CD8-positive, alpha-beta memory T cell (primary cell): Measurements from ENCODE around the gene TMEM178A. TPM values are rescaled to one million over a fixed set of nuclear protein-coding genes. Genes with fewer than 3 reads are reported as not detected.

Experiments used
- CTCF ChIA-PET: fragments of 350-600 bp; sonication (Branson Sonifier 250); formaldehyde crosslinking; loops from one replicate; lab custom pipeline; 2021; ENCODE audit warnings: antibody characterized with exemption; lab: Charles Lee
- POLR2A ChIA-PET: fragments of 350-600 bp; sonication (Branson Sonifier 250); formaldehyde crosslinking; loops from one replicate; lab custom pipeline; 2021; ENCODE audit warnings: antibody characterized with exemption; lab: Charles Lee
- DNase-seq, 5 donors: peaks; one replicate each; pipeline versions ENCODE4 v3.0.0 to v3.0.0-alpha.2; 2020 to 2022; ENCODE audit warnings: mixed read lengths in 1 of 5
- H3K27ac ChIP-seq: one replicate; pipeline ENCODE4 v1.7.0; 2013; ENCODE audit warnings: low read depth, mild to moderate bottlenecking, low read length, moderate library complexity
- H3K27me3 ChIP-seq: 2 replicates; pipeline ENCODE4 v1.7.0; 2013; ENCODE audit warnings: low read length, mild to moderate bottlenecking; ENCODE audit not compliant: insufficient read depth, poor library complexity, severe bottlenecking
- H3K36me3 ChIP-seq: 2 replicates; pipeline ENCODE4 v1.7.0; 2013; ENCODE audit warnings: mild to moderate bottlenecking, low read length, moderate library complexity; ENCODE audit not compliant: insufficient read depth
- H3K4me1 ChIP-seq: 2 replicates; pipeline ENCODE4 v1.7.0; 2013; ENCODE audit warnings: mild to moderate bottlenecking, low read length, moderate library complexity; ENCODE audit not compliant: insufficient read depth
- H3K4me3 ChIP-seq: 2 replicates; pipeline ENCODE4 v1.7.0; 2013; ENCODE audit warnings: mild to moderate bottlenecking, low read length
- H3K9me3 ChIP-seq: 2 replicates; pipeline ENCODE4 v1.7.0; 2013; ENCODE audit warnings: mild to moderate bottlenecking, low read length
- H3K27ac Mint-ChIP-seq, 8 donors: one replicate each; pipeline ENCODE4 v1.8.0; 2020 to 2021; ENCODE audit warnings: mixed read lengths in 8 of 8, mild to moderate bottlenecking in 6 of 8, inconsistent platforms in 3 of 8, moderate library complexity in 3 of 8
- H3K27me3 Mint-ChIP-seq, 2 donors: one replicate each; pipeline ENCODE4 v1.8.0; 2020 to 2021; ENCODE audit warnings: mixed read lengths in 2 of 2, mild to moderate bottlenecking in 1 of 2, moderate library complexity in 1 of 2
- H3K36me3 Mint-ChIP-seq, 3 donors: one replicate each; pipeline ENCODE4 v1.8.0; 2020 to 2021; ENCODE audit warnings: mixed read lengths in 3 of 3, inconsistent platforms in 1 of 3, mild to moderate bottlenecking in 1 of 3
- H3K4me1 Mint-ChIP-seq, 3 donors: one replicate each; pipeline ENCODE4 v1.8.0; 2020 to 2021; ENCODE audit warnings: mixed read lengths in 3 of 3, inconsistent platforms in 1 of 3, mild to moderate bottlenecking in 1 of 3
- H3K4me3 Mint-ChIP-seq, 7 donors: one replicate each; pipeline ENCODE4 v1.8.0; 2020 to 2021; ENCODE audit warnings: mixed read lengths in 7 of 7, mild to moderate bottlenecking in 6 of 7, moderate library complexity in 4 of 7, inconsistent platforms in 2 of 7
- H3K9me3 Mint-ChIP-seq, 5 donors: one replicate each; pipeline ENCODE4 v1.8.0; 2020 to 2022; ENCODE audit warnings: mixed read lengths in 5 of 5, mild to moderate bottlenecking in 3 of 5, moderate library complexity in 2 of 5, inconsistent platforms in 1 of 5
- polyA plus RNA-seq: library from polyadenylated mRNA; unstranded; fragments of 300-500 nt; fragmentation: Illumina TruSeq; gene quantifications from one replicate; pipeline ENCODE4 v1.2.3, GENCODE V29; 2021
- total RNA-seq, 2 experiments: library from RNA; stranded (reverse); gene quantifications; one replicate each; pipeline ENCODE4 v1.2.3, GENCODE V29; 2021

The TMEM178A gene
- total and polyA plus RNA-seq, 3 experiments from 2014 or later: not detected

- POLR2A ChIA-PET: no interaction called here
Observed at GRCh38 chr2:39640681-39641080, 25.0 kb upstream of the TMEM178A start.

GRCh38 chr2:39641635-39642034, 24.1 kb upstream of the TMEM178A start:
- Mint-ChIP-seq H3K36me3 (no peaks in the 10 kb centered on the region), H3K4me3 (no peak overlapping the region), H3K27me3 (peaks cover 0 to 20% of the 10 kb centered on the region in 2 donors), H3K9me3 (no peaks in the 10 kb centered on the region), H3K4me1 (no peaks in the 10 kb centered on the region), H3K27ac (no peak overlapping the region)
- ChIA-PET POLR2A (no interaction called here), CTCF (no interaction called here)
- no peaks in the 10 kb centered on the region for H3K36me3 ChIP-seq
- no peaks in the 10 kb centered on the region for H3K9me3 ChIP-seq
- DNase-seq: no peak
- no peaks in the 10 kb centered on the region for H3K4me1 ChIP-seq
- H3K27me3 ChIP-seq: no peaks in the 10 kb centered on the region
- no peak overlapping the region for H3K4me3 ChIP-seq
- no peak overlapping the region for H3K27ac ChIP-seq

More at GRCh38 chr2:39640681-39641080, 25.0 kb upstream of the TMEM178A start:
- no peaks in the 10 kb centered on the region for H3K36me3 Mint-ChIP-seq
- Histone ChIP-seq H3K4me3 (no peak overlapping the region), H3K27ac (no peak overlapping the region), H3K27me3 (no peaks in the 10 kb centered on the region), H3K9me3 (no peaks in the 10 kb centered on the region), H3K36me3 (no peaks in the 10 kb centered on the region), H3K4me1 (no peaks in the 10 kb centered on the region)
- H3K9me3 Mint-ChIP-seq: no peaks in the 10 kb centered on the region
- H3K4me3 Mint-ChIP-seq: no peak overlapping the region
- CTCF ChIA-PET: no interaction called here
- H3K27ac Mint-ChIP-seq: no peak overlapping the region
- no peak for DNase-seq
- peaks cover 0 to 20% of the 10 kb centered on the region in 2 donors for H3K27me3 Mint-ChIP-seq
- H3K4me1 Mint-ChIP-seq: no peaks in the 10 kb centered on the region

GRCh38 chr2:39642051-39642718, 23.5 kb upstream of the TMEM178A start:
- Histone ChIP-seq H3K4me3 (no peak overlapping the region), H3K9me3 (no peaks in the 10 kb centered on the region), H3K36me3 (no peaks in the 10 kb centered on the region), H3K4me1 (no peaks in the 10 kb centered on the region), H3K27ac (no peak overlapping the region), H3K27me3 (no peaks in the 10 kb centered on the region)
- POLR2A ChIA-PET: no interaction called here
- DNase-seq: no peak
- Mint-ChIP-seq H3K27me3 (peaks cover 0 to 20% of the 10 kb centered on the region in 2 donors), H3K36me3 (no peaks in the 10 kb centered on the region), H3K4me3 (no peak overlapping the region), H3K4me1 (no peaks in the 10 kb centered on the region), H3K9me3 (no peaks in the 10 kb centered on the region), H3K27ac (no peak overlapping the region)
- CTCF ChIA-PET: no interaction called here

GRCh38 chr2:39645826-39646225, 19.9 kb upstream of the TMEM178A start:
- no peaks in the 10 kb centered on the region for H3K4me1 ChIP-seq
- H3K4me3 ChIP-seq: no peak overlapping the region
- DNase-seq: no peak
- no peaks in the 10 kb centered on the region for H3K9me3 Mint-ChIP-seq
- H3K36me3 ChIP-seq: no peaks in the 10 kb centered on the region
- CTCF ChIA-PET: no interaction called here
- no peaks in the 10 kb centered on the region for H3K36me3 Mint-ChIP-seq
- H3K27me3 Mint-ChIP-seq: peaks cover 0 to 11% of the 10 kb centered on the region in 2 donors
- H3K9me3 ChIP-seq: no peaks in the 10 kb centered on the region
- no peaks in the 10 kb centered on the region for H3K4me1 Mint-ChIP-seq
- H3K4me3 Mint-ChIP-seq: no peak overlapping the region
- H3K27me3 ChIP-seq: no peaks in the 10 kb centered on the region
- POLR2A ChIA-PET: no interaction called here
- no peak overlapping the region for H3K27ac Mint-ChIP-seq
- H3K27ac ChIP-seq: no peak overlapping the region

GRCh38 chr2:39646267-39646666, 19.4 kb upstream of the TMEM178A start:
- Histone ChIP-seq H3K27ac (no peak overlapping the region), H3K9me3 (no peaks in the 10 kb centered on the region), H3K27me3 (no peaks in the 10 kb centered on the region), H3K4me1 (no peaks in the 10 kb centered on the region), H3K36me3 (no peaks in the 10 kb centered on the region), H3K4me3 (no peak overlapping the region)
- Mint-ChIP-seq H3K27ac (no peak overlapping the region), H3K4me3 (no peak overlapping the region), H3K36me3 (no peaks in the 10 kb centered on the region), H3K4me1 (no peaks in the 10 kb centered on the region), H3K27me3 (peaks cover 0 to 8% of the 10 kb centered on the region in 2 donors), H3K9me3 (no peaks in the 10 kb centered on the region)
- ChIA-PET CTCF (no interaction called here), POLR2A (no interaction called here)
- no peak for DNase-seq

- no peak for DNase-seq
- Histone ChIP-seq H3K9me3 (no peaks in the 10 kb centered on the region), H3K4me1 (no peaks in the 10 kb centered on the region), H3K4me3 (no peak overlapping the region), H3K36me3 (no peaks in the 10 kb centered on the region), H3K27me3 (no peaks in the 10 kb centered on the region), H3K27ac (no peak overlapping the region)
- H3K36me3 Mint-ChIP-seq: no peaks in the 10 kb centered on the region
- no peak overlapping the region for H3K4me3 Mint-ChIP-seq
- no peak overlapping the region for H3K27ac Mint-ChIP-seq
- ChIA-PET POLR2A (no interaction called here), CTCF (no interaction called here)
- no peaks in the 10 kb centered on the region for H3K4me1 Mint-ChIP-seq
- peaks cover 0 to 5% of the 10 kb centered on the region in 2 donors for H3K27me3 Mint-ChIP-seq
- H3K9me3 Mint-ChIP-seq: no peaks in the 10 kb centered on the region
Observed at GRCh38 chr2:39647104-39647765, 18.5 kb upstream of the TMEM178A start.

GRCh38 chr2:39648580-39648979, 17.1 kb upstream of the TMEM178A start:
- H3K36me3 ChIP-seq: no peaks in the 10 kb centered on the region
- no peaks in the 10 kb centered on the region for H3K27me3 ChIP-seq
- H3K4me1 Mint-ChIP-seq: no peaks in the 10 kb centered on the region
- H3K27me3 Mint-ChIP-seq: peaks cover 3 to 8% of the 10 kb centered on the region in 2 donors
- no peak overlapping the region for H3K4me3 Mint-ChIP-seq
- DNase-seq: no peak
- no peak overlapping the region for H3K27ac Mint-ChIP-seq
- H3K9me3 Mint-ChIP-seq: peaks cover 0 to 2% (median 0%) of the 10 kb centered on the region in 5 donors
- H3K4me1 ChIP-seq: no peaks in the 10 kb centered on the region
- no peak overlapping the region for H3K4me3 ChIP-seq
- POLR2A ChIA-PET: no interaction called here
- H3K9me3 ChIP-seq: no peaks in the 10 kb centered on the region
- H3K36me3 Mint-ChIP-seq: no peaks in the 10 kb centered on the region
- CTCF ChIA-PET: no interaction called here
- H3K27ac ChIP-seq: no peak overlapping the region

- Mint-ChIP-seq H3K36me3 (no peaks in the 10 kb centered on the region), H3K4me1 (no peaks in the 10 kb centered on the region), H3K27me3 (peaks cover 3 to 14% of the 10 kb centered on the region in 2 donors), H3K9me3 (peaks cover 0 to 7% (median 0%) of the 10 kb centered on the region in 5 donors), H3K4me3 (no peak overlapping the region), H3K27ac (no peak overlapping the region)
- Histone ChIP-seq H3K36me3 (no peaks in the 10 kb centered on the region), H3K9me3 (no peaks in the 10 kb centered on the region), H3K27me3 (no peaks in the 10 kb centered on the region), H3K4me1 (no peaks in the 10 kb centered on the region), H3K27ac (no peak overlapping the region), H3K4me3 (no peak overlapping the region)
- no peak for DNase-seq
- POLR2A ChIA-PET: no interaction called here
- CTCF ChIA-PET: no interaction called here
Observed at GRCh38 chr2:39649511-39649910, 16.2 kb upstream of the TMEM178A start.
